Activated T-cell treated with anti-CD3 and anti-CD28 coated beads for 1 hour (primary cell): ENCODE measurements around the gene PRKAR1B.
"Not testable (repeated sequence)": the region's sequence is repeated elsewhere in the genome, so short reads cannot be mapped to it uniquely, and the experiment has no call there.

Source experiments
- DNase-seq: peaks from one replicate; pipeline ENCODE4 v3.0.0-alpha.2; 2020; ENCODE audit warnings: low read depth

PRKAR1B gene

GRCh38 chr7:756928-757560 is 30.0 kb upstream of the PRKAR1B start:
- no peak for DNase-seq

DNA sequence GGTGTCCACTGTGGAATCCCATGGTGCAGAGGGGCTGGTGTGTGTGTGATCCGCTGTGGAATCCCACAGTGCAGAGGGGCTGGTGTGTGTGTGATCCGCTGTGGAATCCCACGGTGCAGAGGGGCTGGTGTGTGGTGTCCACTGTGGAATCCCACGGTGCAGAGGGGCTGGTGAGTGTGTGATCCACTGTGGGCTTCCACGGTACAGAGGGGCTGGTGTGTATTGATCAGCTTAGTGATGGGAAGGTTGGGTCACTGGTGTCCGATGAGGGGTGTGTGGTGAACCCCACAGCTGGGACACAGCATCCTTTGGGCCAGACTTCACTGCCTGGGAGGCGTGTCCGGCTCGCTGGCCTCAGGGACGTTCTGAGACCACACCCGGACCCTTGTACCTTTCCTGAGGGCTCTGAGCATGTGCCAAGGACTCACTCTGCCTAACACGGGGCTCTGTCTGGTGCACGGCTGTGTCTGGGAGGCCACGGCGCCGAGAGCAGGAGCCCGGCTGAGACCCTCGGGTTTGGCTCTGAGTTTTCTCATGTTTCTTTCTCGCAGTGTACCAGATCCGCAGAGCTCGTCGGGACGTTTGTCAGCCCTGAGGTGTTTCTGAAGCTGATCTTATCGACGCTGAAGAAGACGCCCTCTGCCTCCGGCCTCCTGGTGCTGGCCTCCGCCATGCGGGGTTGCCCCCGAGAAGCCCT is 29.3 kb upstream of the PRKAR1B start:
- DNase-seq: no peak

- no peak for DNase-seq
Observed at GRCh38 chr7:755413-755805, 28.3 kb upstream of the PRKAR1B start.

GRCh38 chr7:754531-755412 is 27.7 kb upstream of the PRKAR1B start:
- no peak for DNase-seq

- DNase-seq: no peak
Observed at GRCh38 chr7:753190-753589, 26.1 kb upstream of the PRKAR1B start.

- DNase-seq: not testable (repeated sequence)
Observed at GRCh38 chr7:752256-752655, 25.2 kb upstream of the PRKAR1B start.

- no peak for DNase-seq
Observed at GRCh38 chr7:751826-752225, 24.7 kb upstream of the PRKAR1B start.

- DNase-seq: no peak
Observed at GRCh38 chr7:750111-750905, 23.2 kb upstream of the PRKAR1B start.

DNA sequence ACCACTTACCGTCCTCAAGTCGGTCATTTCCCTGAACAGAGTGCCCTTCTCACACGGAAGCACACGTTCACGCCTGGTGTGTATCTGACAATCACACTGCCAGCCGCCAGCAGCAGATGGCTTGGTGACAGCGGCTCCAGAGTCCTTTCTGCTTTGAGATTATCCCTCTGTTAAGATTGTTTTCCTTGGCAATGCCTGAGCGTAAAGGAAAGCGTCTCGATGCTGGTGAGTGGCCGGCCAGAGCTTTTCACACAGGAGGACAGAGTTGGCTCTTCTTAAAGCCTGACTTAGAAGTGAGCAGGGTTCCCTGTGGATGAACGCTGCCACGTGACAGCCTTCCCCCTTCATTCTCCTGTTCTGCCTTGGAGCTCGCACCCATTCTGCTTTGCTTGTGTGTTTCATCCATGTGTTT is 22.1 kb upstream of the PRKAR1B start:
- no peak for DNase-seq

GRCh38 chr7:748446-748845 is 21.4 kb upstream of the PRKAR1B start:
- DNase-seq: no peak

GRCh38 chr7:747186-747585 is 20.1 kb upstream of the PRKAR1B start:
- no peak for DNase-seq

DNA sequence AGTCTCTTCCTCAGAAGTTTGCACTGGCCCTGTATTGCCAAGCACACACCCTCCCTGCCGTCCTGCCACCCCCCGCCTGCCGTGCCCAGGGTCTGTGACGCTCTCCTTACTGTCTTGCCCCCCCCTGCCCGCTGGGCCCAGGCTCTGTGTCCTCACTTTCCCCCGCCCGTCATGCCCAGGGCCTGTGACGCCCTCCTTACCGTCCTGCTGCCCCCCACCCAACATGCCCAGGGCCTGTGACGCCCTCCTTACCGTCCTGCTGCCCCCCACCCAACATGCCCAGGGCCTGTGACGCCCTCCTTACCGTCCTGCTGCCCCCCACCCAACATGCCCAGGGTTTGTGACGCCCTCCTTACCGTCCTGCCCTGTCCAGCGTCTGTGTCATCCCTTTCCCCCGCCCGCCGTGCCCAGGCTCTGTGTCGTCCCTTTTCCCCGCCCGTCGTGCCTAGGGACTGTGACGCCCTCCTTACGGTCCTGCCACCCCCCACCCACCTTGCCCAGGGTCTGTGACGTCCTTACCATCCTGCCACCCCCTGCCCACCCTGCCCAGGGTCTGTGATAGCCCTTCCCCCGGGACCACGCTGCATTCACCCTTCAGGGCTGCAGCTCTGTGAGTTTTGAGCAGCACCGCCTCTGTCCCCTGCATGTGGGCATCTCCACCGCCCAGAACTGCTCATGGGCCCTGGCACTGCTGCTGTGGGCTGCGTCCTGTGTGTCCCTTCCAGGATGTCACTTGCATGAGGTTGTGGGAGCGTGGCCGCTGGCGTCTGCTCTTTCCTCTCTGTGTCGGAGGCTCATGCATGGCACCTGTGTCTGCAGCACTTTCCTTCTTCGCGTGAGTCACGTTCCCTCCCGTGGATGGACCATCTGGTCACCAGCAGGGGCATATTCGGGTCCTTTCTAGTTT is 19.3 kb upstream of the PRKAR1B start:
- DNase-seq: no peak

GRCh38 chr7:745431-746154 is 18.5 kb upstream of the PRKAR1B start:
- no peak for DNase-seq

DNA sequence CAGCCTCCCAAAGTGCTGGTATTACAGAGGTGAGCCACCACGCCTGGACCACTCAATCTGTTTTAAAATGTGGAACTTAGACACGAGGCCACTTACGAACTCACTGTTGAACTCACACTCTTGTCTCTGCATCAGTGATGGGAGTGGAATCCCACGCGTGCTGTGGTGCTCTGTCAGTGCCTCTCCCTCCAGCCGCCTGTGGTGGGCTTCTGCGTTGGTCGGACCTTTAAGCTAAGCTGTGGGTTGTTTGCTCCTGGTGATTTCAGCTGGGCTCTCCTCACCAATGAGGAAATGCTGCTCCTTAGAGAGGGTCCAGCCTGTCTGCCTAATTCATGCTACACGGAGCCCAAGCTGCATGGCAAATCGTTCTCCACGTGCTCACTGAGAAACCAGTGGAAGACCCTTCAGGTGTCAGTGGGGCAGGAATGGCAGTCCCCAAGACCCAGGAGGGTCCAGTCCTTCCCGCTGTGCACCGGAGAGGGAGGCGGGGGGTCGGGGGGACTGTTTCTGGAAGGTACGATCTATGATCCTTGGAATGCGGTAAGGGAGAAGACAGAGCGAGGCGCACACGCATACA is 17.9 kb upstream of the PRKAR1B start:
- no peak for DNase-seq

DNA sequence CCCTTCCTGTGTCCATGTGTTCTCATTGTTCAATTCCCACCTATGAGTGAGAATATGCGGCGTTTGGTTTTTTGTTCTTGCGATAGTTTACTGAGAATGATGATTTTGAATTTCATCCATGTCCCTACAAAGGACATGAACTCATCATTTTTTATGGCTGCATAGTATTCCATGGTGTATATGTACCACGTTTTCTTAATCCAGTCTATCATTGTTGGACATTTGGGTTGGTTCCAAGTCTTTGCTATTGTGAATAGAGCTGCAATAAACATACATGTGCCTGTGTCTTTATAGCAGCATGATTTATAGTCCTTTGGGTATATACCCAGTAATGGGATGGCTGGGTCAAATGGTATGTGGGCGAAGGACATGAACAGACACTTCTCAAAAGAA is 17.0 kb upstream of the PRKAR1B start:
- not testable (repeated sequence) for DNase-seq

DNA sequence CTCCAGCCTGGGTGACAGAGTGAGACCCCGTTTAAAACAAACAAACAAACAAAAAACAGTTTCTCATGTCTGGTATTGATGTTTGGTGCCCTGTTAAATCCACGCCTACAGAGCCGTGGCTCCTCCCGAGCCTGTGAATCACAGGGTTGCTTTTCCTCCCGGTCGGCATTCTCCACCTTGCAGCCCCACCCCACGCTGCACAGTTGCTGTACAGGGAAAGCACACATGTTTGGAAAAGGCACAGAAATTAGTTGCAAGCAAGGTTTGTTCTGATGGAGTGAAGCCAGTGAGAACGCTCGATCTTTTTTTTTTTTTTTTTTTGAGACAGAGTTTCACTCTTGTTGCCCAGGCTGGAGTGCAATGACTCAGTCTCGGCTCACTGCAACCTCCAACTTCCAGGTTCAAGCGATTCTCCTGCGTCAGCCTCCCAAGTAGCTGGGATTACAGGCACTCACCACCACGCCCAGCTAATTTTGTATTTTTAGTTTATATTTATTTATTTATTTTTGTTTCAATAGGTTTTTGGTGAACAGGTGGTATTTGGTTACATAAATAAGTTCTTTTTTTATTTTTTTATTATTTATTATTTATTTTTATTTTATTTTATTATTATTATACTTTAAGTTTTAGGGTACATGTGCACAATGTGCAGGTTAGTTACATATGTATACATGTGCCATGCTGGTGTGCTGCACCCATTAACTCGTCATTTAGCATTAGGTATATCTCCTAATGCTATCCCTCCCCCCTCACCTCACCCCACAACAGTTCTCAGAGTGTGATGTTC is 16.5 kb upstream of the PRKAR1B start:
- not testable (repeated sequence) for DNase-seq

DNA sequence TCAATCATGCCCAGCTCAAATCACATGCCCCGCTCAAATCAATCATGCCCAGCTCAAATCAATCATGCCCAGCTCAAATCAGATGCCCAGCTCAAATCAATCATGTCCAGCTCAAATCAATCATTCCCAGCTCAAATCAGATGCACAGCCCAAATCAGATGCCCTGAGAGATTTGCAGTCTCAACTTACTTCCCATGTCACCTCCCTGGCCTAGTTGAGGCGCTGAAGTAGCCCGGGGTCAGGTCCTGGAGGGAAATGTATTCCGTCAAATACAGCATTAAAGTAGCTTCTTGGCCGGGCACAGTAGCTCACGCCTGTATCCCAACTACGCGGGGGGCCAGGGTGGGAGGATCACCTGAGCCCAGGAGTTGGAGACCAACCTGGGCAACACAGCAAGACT is 15.7 kb upstream of the PRKAR1B start:
- no peak for DNase-seq

GRCh38 chr7:741850-742249 is 14.8 kb upstream of the PRKAR1B start:
- DNase-seq: no peak

DNA sequence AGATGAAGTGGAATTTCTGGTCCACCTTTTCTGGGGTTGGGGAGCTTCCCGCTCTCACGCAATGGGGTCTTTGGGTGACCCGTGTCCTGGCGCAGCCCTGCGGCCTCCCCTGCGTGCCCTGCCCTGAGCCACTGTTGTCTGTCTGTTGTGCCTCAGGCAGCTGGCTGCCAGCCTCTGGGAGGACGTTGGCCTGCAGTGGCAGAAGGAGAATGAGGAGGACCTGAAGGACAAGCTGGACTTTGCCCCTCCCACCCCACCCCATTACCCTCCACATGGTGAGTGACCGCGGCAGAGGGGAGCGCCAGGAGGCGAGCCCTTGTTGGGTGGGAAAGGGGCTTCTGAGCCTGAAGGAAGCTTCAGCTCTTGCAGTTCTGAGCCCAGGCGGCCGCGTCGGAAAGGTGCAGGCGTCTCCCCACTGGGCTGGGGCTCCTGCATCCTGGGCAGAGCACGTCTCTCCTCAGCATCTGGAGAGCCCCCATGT is 14.2 kb upstream of the PRKAR1B start:
- DNase-seq: no peak
